CD8-positive, alpha-beta memory T cell (primary cell): ENCODE data around the gene GTF2IRD2. TPM values are rescaled to one million over a fixed set of nuclear protein-coding genes. Genes with fewer than 3 reads are reported as not detected.
"Not testable (repeated sequence)": the region's sequence is repeated elsewhere in the genome, so short reads cannot be mapped to it uniquely, and the experiment has no call there.

Source experiments
- CTCF ChIA-PET: fragments of 350-600 bp; sonication (Branson Sonifier 250); formaldehyde crosslinking; loops from one replicate; lab custom pipeline; 2021; ENCODE audit warnings: antibody characterized with exemption; lab: Charles Lee
- POLR2A ChIA-PET: fragments of 350-600 bp; sonication (Branson Sonifier 250); formaldehyde crosslinking; loops from one replicate; lab custom pipeline; 2021; ENCODE audit warnings: antibody characterized with exemption; lab: Charles Lee
- DNase-seq, 5 donors: peaks; one replicate each; pipeline versions ENCODE4 v3.0.0 to v3.0.0-alpha.2; 2020 to 2022; ENCODE audit warnings: mixed read lengths in 1 of 5
- H3K27ac ChIP-seq: one replicate; pipeline ENCODE4 v1.7.0; 2013; ENCODE audit warnings: low read depth, mild to moderate bottlenecking, low read length, moderate library complexity
- H3K27me3 ChIP-seq: 2 replicates; pipeline ENCODE4 v1.7.0; 2013; ENCODE audit warnings: low read length, mild to moderate bottlenecking; ENCODE audit not compliant: insufficient read depth, poor library complexity, severe bottlenecking
- H3K36me3 ChIP-seq: 2 replicates; pipeline ENCODE4 v1.7.0; 2013; ENCODE audit warnings: mild to moderate bottlenecking, low read length, moderate library complexity; ENCODE audit not compliant: insufficient read depth
- H3K4me1 ChIP-seq: 2 replicates; pipeline ENCODE4 v1.7.0; 2013; ENCODE audit warnings: mild to moderate bottlenecking, low read length, moderate library complexity; ENCODE audit not compliant: insufficient read depth
- H3K4me3 ChIP-seq: 2 replicates; pipeline ENCODE4 v1.7.0; 2013; ENCODE audit warnings: mild to moderate bottlenecking, low read length
- H3K9me3 ChIP-seq: 2 replicates; pipeline ENCODE4 v1.7.0; 2013; ENCODE audit warnings: mild to moderate bottlenecking, low read length
- H3K27ac Mint-ChIP-seq, 8 donors: one replicate each; pipeline ENCODE4 v1.8.0; 2020 to 2021; ENCODE audit warnings: mixed read lengths in 8 of 8, mild to moderate bottlenecking in 6 of 8, inconsistent platforms in 3 of 8, moderate library complexity in 3 of 8
- H3K27me3 Mint-ChIP-seq, 2 donors: one replicate each; pipeline ENCODE4 v1.8.0; 2020 to 2021; ENCODE audit warnings: mixed read lengths in 2 of 2, mild to moderate bottlenecking in 1 of 2, moderate library complexity in 1 of 2
- H3K36me3 Mint-ChIP-seq, 3 donors: one replicate each; pipeline ENCODE4 v1.8.0; 2020 to 2021; ENCODE audit warnings: mixed read lengths in 3 of 3, inconsistent platforms in 1 of 3, mild to moderate bottlenecking in 1 of 3
- H3K4me1 Mint-ChIP-seq, 3 donors: one replicate each; pipeline ENCODE4 v1.8.0; 2020 to 2021; ENCODE audit warnings: mixed read lengths in 3 of 3, inconsistent platforms in 1 of 3, mild to moderate bottlenecking in 1 of 3
- H3K4me3 Mint-ChIP-seq, 7 donors: one replicate each; pipeline ENCODE4 v1.8.0; 2020 to 2021; ENCODE audit warnings: mixed read lengths in 7 of 7, mild to moderate bottlenecking in 6 of 7, moderate library complexity in 4 of 7, inconsistent platforms in 2 of 7
- H3K9me3 Mint-ChIP-seq, 5 donors: one replicate each; pipeline ENCODE4 v1.8.0; 2020 to 2022; ENCODE audit warnings: mixed read lengths in 5 of 5, mild to moderate bottlenecking in 3 of 5, moderate library complexity in 2 of 5, inconsistent platforms in 1 of 5
- polyA plus RNA-seq: library from polyadenylated mRNA; unstranded; fragments of 300-500 nt; fragmentation: Illumina TruSeq; gene quantifications from one replicate; pipeline ENCODE4 v1.2.3, GENCODE V29; 2021
- total RNA-seq, 2 experiments: library from RNA; stranded (reverse); gene quantifications; one replicate each; pipeline ENCODE4 v1.2.3, GENCODE V29; 2021

Gene GTF2IRD2
- 1 to 10 TPM; 6.1 to 8.0 TPM for total RNA-seq
- polyA plus RNA-seq = 16.5 TPM

DNA sequence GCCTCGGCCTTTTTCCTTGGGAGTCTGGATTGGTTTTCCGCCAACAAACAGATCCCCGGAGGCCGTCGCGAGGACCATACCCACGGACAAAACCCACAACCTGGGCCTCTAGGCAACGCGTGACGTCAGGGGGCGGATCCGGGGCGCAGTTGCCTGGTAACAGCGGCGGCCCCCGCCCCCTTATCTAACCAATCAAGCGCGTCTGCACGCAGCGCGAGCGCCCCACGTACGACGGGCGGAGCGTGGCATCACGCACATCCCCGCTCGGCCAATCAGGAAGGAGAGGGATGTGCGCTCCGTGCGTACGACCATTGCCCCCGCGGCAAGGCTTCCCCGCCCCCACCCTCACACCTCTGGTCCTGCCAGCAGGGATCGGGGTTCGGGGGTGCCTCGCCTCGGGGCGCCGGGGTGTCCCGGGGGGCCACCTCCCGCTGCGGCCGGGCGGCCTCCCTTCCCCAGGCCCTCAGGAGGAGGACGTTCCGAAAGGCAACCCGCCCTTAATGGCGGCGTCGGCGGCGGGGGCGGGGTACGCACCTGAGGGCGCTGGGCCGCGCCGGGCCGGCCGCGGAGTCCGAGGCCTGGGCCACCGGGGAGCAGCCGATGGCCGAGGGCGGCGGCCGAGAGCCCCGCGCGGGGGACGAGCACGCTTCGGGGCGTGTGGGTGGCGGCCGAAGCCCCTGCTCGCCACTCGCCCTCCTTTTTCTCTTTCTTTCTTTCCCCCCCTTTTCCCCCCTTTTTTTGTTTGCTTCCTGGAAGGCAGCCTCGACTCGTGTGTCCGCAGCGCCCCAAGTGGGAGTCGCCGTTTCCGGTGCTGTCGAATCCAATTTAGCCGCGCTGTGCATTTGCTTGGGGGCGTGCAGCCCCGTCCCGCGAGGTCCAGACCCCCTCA, at the start of gene GTF2IRD2:
TSS of gene GTF2IRD2 (minus strand) at position 773 of the 889 bp plus-strand sequence. CDS start 15,227 bp downstream, outside the sequence.
- H3K27me3 Mint-ChIP-seq, H3K27ac ChIP-seq, CTCF ChIA-PET, H3K4me1 Mint-ChIP-seq, POLR2A ChIA-PET, H3K36me3 Mint-ChIP-seq, H3K9me3 ChIP-seq, DNase-seq, H3K9me3 Mint-ChIP-seq, H3K36me3 ChIP-seq, H3K4me3 ChIP-seq, H3K4me1 ChIP-seq, H3K27me3 ChIP-seq: not testable (repeated sequence)
- H3K27ac Mint-ChIP-seq = peak within 1 kb of the TSS in 7 of 8 donors; percentile 59 to 87 (median 82)
- peak within 1 kb of the TSS; percentile 51 to 90 (median 75) for H3K4me3 Mint-ChIP-seq

DNA sequence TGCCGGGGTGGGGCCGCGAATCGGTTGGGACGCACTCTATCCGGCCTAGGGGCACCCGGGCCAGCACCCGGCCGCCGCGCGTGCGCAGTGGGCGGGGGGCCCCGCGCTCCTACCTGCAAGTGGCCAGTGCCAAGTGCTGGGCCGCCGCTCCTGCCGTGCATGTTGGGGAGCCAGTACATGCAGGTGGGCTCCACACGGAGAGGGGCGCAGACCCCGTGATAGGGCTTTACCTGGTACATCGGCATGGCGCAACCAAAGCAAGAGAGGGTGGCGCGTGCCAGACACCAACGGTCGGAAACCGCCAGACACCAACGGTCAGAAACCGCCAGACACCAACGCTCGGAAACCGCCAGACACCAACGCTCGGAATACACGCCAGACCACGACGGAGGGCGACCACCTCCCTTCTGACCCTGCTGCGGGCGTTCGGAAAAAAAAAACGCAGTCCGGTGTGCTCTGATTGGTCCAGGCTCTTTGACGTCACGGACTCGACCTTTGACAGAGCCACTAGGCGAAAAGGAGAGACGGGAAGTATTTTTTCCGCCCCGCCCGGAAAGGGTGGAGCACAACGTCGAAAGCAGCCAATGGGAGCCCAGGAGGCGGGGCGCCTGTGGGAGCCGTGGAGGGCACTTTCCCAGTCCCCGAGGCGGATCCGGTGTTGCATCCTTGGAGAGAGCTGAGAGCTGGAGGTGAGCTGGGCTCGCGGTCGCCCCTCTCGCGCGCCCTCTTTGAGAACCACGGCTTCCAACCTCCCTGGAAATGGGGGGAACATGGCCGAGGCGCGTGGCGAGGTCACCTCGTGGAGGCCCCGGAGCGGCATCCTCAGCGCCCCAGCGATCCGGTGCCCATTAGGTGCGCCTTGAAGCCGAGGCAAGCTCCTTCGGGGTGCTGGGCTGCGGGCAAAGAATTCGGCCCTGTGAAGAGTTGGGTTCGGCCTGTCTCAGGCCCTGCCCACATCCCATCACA, 39.0 kb upstream of the GTF2IRD2 start:
- H3K27me3 ChIP-seq, H3K4me1 Mint-ChIP-seq, H3K9me3 Mint-ChIP-seq, H3K9me3 ChIP-seq, H3K27me3 Mint-ChIP-seq, H3K4me1 ChIP-seq, H3K36me3 ChIP-seq, H3K36me3 Mint-ChIP-seq, POLR2A ChIA-PET, CTCF ChIA-PET: not testable (repeated sequence)
- H3K27ac Mint-ChIP-seq = peak overlapping the region; percentile 54 to 95 (median 84)
- H3K4me3 Mint-ChIP-seq = peak overlapping the region; percentile 77 to 91 (median 84)
- peak overlapping the region; percentile 61 for H3K27ac ChIP-seq
- peak overlapping the region; percentile 19 for H3K4me3 ChIP-seq
- DNase-seq = peak; percentile 73 to 88 (median 83)

DNA sequence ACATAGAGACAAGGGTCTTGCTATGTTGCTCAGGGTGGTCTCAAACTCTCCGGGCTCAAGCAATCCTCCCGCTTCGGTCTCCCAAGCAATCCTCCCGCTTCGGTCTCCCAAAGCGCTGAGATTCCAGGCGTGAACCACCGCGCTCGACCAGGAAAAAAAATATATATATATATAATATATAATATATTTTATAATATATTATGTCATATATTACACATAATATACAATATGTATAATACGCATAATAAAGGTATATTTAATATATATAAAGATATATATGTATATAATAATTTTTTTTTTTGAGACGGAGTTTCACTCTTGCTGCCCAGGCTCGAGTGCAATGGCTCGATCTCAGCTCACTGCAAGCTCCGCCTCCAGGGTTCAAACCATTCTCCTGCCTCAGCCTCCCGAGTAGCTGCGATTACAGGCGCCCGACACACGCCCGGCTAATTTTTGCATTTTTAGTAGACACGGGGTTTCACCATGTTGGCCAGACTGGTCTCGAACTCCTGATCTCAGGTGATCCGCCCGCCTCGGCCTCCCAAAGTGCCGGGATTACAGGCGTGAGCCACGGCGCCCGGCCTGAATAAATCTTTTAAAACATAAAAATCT, 38.2 kb upstream of the GTF2IRD2 start:
- H3K4me3 ChIP-seq, H3K36me3 Mint-ChIP-seq, H3K27ac ChIP-seq, DNase-seq, H3K9me3 Mint-ChIP-seq, H3K36me3 ChIP-seq, H3K4me1 ChIP-seq, POLR2A ChIA-PET, CTCF ChIA-PET, H3K27me3 ChIP-seq, H3K9me3 ChIP-seq, H3K4me1 Mint-ChIP-seq, H3K27me3 Mint-ChIP-seq, H3K27ac Mint-ChIP-seq: not testable (repeated sequence)
- H3K4me3 Mint-ChIP-seq = peak overlapping the region in 4 of 7 donors; percentile 50 to 79 (median 54)

DNA sequence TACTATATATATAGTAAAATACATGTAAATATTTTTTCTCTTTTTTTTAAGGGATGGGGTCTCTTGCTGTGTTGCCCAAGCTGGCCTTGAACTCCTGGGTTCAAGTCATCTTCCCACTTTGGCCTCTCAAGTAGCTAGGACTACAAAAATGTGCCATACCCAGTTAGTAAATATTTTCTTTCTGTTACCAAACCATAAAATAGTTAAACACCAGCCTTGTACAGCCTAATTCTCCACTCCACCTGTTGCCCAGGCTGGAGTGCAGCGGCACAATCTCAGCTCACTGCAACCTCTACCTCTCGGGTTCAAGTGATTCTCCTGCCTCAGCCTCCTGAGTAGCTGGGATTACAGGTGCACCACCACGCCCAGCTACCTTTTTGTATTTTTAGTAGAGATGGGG, 33.9 kb upstream of the GTF2IRD2 start:
- H3K4me3 Mint-ChIP-seq, H3K27ac ChIP-seq, H3K27me3 Mint-ChIP-seq, H3K4me1 Mint-ChIP-seq, H3K27ac Mint-ChIP-seq, H3K36me3 ChIP-seq, DNase-seq, H3K9me3 ChIP-seq, POLR2A ChIA-PET, H3K4me1 ChIP-seq, H3K4me3 ChIP-seq, H3K9me3 Mint-ChIP-seq, CTCF ChIA-PET, H3K27me3 ChIP-seq: not testable (repeated sequence)
- H3K36me3 Mint-ChIP-seq = peaks cover 0 to 14% (median 0%) of the 10 kb centered on the region in 3 donors

DNA sequence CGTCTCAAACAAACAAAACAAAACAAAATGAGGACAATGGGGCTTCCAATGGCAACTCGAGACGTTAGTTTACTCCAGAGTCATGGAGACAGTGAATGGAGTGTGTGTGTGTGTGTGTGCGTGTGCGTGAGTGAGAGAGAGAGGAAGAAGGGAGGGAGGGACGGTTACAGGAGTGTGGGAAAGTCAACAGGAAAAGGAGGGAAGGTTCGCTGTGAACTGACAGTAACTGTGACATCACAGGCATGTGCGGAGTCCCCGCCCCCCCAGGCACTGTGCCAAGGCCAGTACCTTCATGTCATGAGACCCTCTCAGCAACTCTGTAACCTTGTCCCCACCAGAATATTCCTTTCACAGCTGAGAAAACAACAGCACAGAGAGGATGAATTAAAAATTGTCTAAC, 30.7 kb upstream of the GTF2IRD2 start:
- H3K9me3 ChIP-seq, H3K4me3 ChIP-seq, H3K4me3 Mint-ChIP-seq, H3K27me3 Mint-ChIP-seq, H3K27ac Mint-ChIP-seq, H3K27ac ChIP-seq, H3K9me3 Mint-ChIP-seq, DNase-seq, H3K27me3 ChIP-seq, H3K4me1 ChIP-seq, H3K36me3 ChIP-seq, POLR2A ChIA-PET, CTCF ChIA-PET, H3K4me1 Mint-ChIP-seq: not testable (repeated sequence)
- peaks cover 0 to 15% (median 0%) of the 10 kb centered on the region in 3 donors for H3K36me3 Mint-ChIP-seq

DNA sequence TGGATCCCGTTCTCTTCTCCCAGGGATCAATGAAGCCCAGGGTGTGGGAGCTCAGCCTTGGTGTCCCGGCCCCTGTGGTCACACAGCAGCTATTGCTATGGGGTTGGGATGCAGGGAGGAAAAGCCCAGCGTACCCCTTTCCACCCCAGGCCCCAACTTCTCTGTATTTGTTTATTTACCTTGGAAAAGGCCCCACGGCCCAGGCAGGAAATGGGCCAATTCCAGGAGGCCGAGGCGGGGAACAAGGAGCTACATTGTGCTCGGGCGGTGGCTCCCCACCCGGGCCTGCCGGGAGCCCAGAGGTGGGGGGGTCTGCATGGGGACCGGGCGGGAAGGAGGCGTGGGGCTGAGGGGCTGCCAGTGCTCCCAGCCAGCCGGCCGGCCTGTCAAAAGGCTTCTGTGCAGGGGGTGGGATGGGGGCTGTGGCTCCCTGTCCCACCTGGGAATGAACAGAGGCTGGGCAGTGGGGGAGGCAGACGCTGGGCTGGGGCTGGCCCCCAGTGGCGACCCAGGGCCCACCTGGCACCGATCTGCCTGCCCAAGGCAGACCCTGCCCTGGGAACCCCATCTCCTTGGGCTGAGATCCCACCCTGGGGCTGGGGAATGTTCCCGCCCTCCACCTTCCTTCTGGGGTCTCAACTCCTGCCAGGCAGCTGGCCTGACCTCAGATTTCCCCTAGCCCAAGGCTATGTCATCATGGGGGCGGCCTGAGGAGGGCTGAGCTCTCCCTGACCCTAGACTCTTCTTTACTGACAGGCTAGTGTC, 23.5 kb upstream of the GTF2IRD2 start:
- H3K9me3 Mint-ChIP-seq, H3K36me3 ChIP-seq, CTCF ChIA-PET, DNase-seq, POLR2A ChIA-PET, H3K27ac ChIP-seq, H3K36me3 Mint-ChIP-seq, H3K27me3 ChIP-seq, H3K4me1 ChIP-seq, H3K27ac Mint-ChIP-seq, H3K4me3 Mint-ChIP-seq, H3K4me3 ChIP-seq, H3K27me3 Mint-ChIP-seq, H3K4me1 Mint-ChIP-seq, H3K9me3 ChIP-seq: not testable (repeated sequence)

DNA sequence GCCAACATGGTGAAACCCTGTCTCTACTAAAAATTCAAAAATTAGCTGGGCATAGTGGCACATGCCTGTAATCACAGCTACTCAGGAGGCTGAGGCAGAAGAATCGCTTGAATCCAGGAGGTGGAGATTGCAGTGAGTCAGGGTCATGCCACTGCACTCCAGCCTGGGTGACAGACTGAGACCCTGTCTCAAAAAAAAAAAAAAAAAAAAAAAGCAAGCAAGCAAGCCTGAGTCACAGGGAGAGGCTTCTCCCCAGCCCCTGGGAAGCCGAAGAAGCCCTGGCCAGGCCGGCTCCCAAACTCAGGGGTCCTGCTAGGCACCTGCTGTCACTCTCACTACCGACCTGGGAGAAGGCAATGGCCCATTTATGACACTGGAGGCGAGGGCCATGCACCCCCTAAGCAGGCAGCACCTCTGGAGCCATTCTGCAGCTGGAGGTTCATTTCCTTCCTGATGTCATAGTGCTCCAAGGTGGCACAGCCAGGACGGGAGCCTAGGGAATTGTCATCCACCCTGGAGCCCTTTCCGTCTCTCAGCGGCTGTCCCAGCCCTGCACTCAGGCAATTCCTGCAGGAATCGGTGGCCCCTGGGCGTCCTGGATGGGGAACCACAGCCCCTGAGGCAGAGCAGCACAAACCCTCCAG, 22.8 kb upstream of the GTF2IRD2 start:
- CTCF ChIA-PET = not testable (repeated sequence)

More for the DNA sequence above, 22.8 kb upstream of the GTF2IRD2 start:
- H3K27me3 Mint-ChIP-seq, H3K4me3 Mint-ChIP-seq, H3K4me1 ChIP-seq, H3K9me3 Mint-ChIP-seq, DNase-seq, H3K27me3 ChIP-seq, H3K9me3 ChIP-seq, H3K36me3 Mint-ChIP-seq, POLR2A ChIA-PET, H3K4me3 ChIP-seq, H3K27ac ChIP-seq, H3K27ac Mint-ChIP-seq, H3K4me1 Mint-ChIP-seq, H3K36me3 ChIP-seq: not testable (repeated sequence)
